Karpas-422 (cell line): ENCODE results near the gene SLC25A17. TPM values are rescaled to one million over a fixed set of nuclear protein-coding genes. Genes with fewer than 3 reads are reported as not detected.
"Not testable (repeated sequence)": the region's sequence is repeated elsewhere in the genome, so short reads cannot be mapped to it uniquely, and the experiment has no call there.

ENCODE experiments used
- DNase-seq: peaks from one replicate; pipeline ENCODE4 v3.0.0-alpha.2; 2015
- H2AFZ ChIP-seq: fragments of 200-600 bp; sonication (generic); 2 replicates; pipeline ENCODE4 v1.6.1; 2014; ENCODE audit warnings: antibody characterized with exemption, low read length, mixed read lengths
- H3K27ac ChIP-seq: fragments of 200-600 bp; sonication (generic); 2 replicates; pipeline ENCODE4 v1.5.1; 2014; ENCODE audit warnings: mild to moderate bottlenecking, low read length, moderate library complexity
- H3K27me3 ChIP-seq: fragments of 200-600 bp; sonication (generic); 2 replicates; pipeline ENCODE4 v1.6.1; 2014; ENCODE audit warnings: low read length, mixed read lengths
- H3K36me3 ChIP-seq: fragments of 200-600 bp; sonication (generic); 2 replicates; pipeline ENCODE4 v1.6.1; 2014; ENCODE audit warnings: low read length, mixed read lengths; ENCODE audit not compliant: insufficient read depth
- H3K4me1 ChIP-seq: fragments of 200-600 bp; sonication (generic); 2 replicates; pipeline ENCODE4 v1.6.1; 2014; ENCODE audit warnings: mild to moderate bottlenecking, low read length, mixed read lengths
- H3K4me2 ChIP-seq: fragments of 200-600 bp; sonication (generic); 2 replicates; pipeline ENCODE4 v1.6.1; 2014; ENCODE audit warnings: low read length, low read depth, mild to moderate bottlenecking; ENCODE audit not compliant: poor library complexity, severe bottlenecking
- H3K4me3 ChIP-seq: fragments of 200-600 bp; sonication (generic); 2 replicates; pipeline ENCODE4 v1.5.1; 2014; ENCODE audit warnings: mild to moderate bottlenecking, antibody characterized with exemption, low read length, mixed read lengths
- H3K79me2 ChIP-seq: fragments of 200-600 bp; sonication (generic); 2 replicates; pipeline ENCODE4 v1.6.1; 2014; ENCODE audit warnings: mild to moderate bottlenecking, low read length, mixed read lengths
- H3K9ac ChIP-seq: fragments of 200-600 bp; sonication (generic); 2 replicates; pipeline ENCODE4 v1.6.0; 2014; ENCODE audit warnings: low read length
- H3K9me2 ChIP-seq: fragments of 200-600 bp; sonication (generic), shearing (Covaris generic); replicated peaks from 2 replicates; pipeline ENCODE4 v1.6.0; 2014; ENCODE audit warnings: mild to moderate bottlenecking, low read length, moderate library complexity; ENCODE audit not compliant: insufficient read depth
- H3K9me3 ChIP-seq: fragments of 300-700, 200-600 bp; sonication (generic); 2 replicates; pipeline ENCODE4 v1.6.1; 2014; ENCODE audit warnings: low read length, mixed read lengths
- H4K20me1 ChIP-seq: fragments of 200-600 bp; sonication (generic); 2 replicates; pipeline ENCODE4 v1.6.1; 2014; ENCODE audit warnings: mild to moderate bottlenecking, antibody characterized with exemption, low read length, low read depth; ENCODE audit not compliant: insufficient read depth
- total RNA-seq: library from RNA; depleted of rRNA; stranded (reverse); fragments of >200 nt; shearing (Covaris generic); gene quantifications from 2 replicates; pipeline ENCODE4 v1.2.3, GENCODE V29; 2014; ENCODE audit warnings: low replicate concordance

The SLC25A17 gene
- total RNA-seq, 1 experiment from 2014 or later, result 41.8 TPM

- Histone ChIP-seq H3K79me2 (peaks cover 19% of the 10 kb centered on the region), H3K4me2 (no peak overlapping the region), H3K4me1 (no peaks in the 10 kb centered on the region), H3K9me2 (no peaks in the 10 kb centered on the region), H3K9me3 (no peaks in the 10 kb centered on the region), H2AFZ (no peak overlapping the region), H3K27ac (no peak overlapping the region), H3K27me3 (no peaks in the 10 kb centered on the region), H3K4me3 (no peak overlapping the region), H4K20me1 (no peaks in the 10 kb centered on the region), H3K36me3 (peaks cover 45% of the 10 kb centered on the region; the same call in 1 of the 2 replicates), H3K9ac (no peak overlapping the region)
- no peak for DNase-seq
Observed at GRCh38 chr22:40829131-40829530, 10.0 kb upstream of the SLC25A17 start.

GRCh38 chr22:40826984-40827741, 8.0 kb upstream of the SLC25A17 start:
- Histone ChIP-seq H2AFZ (no peak overlapping the region), H3K4me2 (no peak overlapping the region), H3K9me3 (no peaks in the 10 kb centered on the region), H3K27me3 (no peaks in the 10 kb centered on the region), H3K9me2 (no peaks in the 10 kb centered on the region), H3K4me3 (no peak overlapping the region), H3K79me2 (peaks cover 9% of the 10 kb centered on the region; the same call in 1 of the 2 replicates), H3K9ac (no peak overlapping the region), H3K4me1 (peaks cover 4% of the 10 kb centered on the region; the same call in 1 of the 2 replicates), H3K27ac (no peak overlapping the region), H4K20me1 (no peaks in the 10 kb centered on the region), H3K36me3 (peaks cover 33% of the 10 kb centered on the region; the same call in 1 of the 2 replicates)
- DNase-seq, result no peak

DNA sequence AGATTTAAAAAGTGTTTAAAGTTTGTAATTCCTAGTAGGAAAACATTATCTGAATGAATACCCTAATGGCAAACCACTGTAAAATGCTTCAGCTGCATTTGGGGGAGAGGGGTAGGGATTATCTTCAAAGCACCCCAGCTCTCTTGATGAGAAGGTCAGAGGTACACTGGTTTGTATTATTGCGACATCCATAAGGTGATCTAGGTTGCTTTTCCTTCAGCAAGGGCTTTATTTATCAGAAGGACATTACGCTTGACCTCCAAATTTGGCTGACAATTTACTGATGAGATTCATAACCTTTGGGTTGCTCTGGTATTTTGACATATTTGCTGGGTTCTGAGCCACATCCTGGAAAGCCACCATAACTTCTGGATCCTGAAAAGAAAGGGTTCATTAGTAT, 7.1 kb upstream of the SLC25A17 start:
- not testable (repeated sequence) for H3K27ac ChIP-seq, H3K27me3 ChIP-seq, H3K4me3 ChIP-seq, H3K9ac ChIP-seq, H3K4me2 ChIP-seq, DNase-seq, H4K20me1 ChIP-seq, H3K4me1 ChIP-seq, H2AFZ ChIP-seq, H3K9me3 ChIP-seq, H3K9me2 ChIP-seq, H3K79me2 ChIP-seq
- peaks cover 31% of the 10 kb centered on the region; the same call in 1 of the 2 replicates for H3K36me3 ChIP-seq

DNA sequence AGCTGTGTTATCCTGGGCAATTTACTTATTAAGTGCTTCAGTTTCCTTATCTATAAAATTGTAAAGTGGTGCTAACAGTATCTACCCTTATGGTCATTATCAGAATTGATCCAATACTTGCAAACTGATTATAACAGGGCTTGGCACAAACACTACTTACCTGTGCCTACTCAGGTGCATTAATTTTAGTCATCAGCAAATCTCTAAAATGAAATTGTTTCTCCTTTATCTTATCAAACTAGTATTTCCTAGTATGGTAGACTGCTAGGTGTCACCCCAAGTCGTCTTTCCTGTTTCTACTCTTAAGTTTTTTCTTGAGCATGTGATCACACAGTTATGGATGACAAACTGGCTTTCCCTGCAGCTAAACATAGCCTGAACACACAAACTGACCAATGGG, 4.3 kb upstream of the SLC25A17 start:
- no peak overlapping the region for H2AFZ ChIP-seq
- peaks cover 19% of the 10 kb centered on the region for H3K4me1 ChIP-seq
- H4K20me1 ChIP-seq, result no peaks in the 10 kb centered on the region
- no peaks in the 10 kb centered on the region for H3K27me3 ChIP-seq
- H3K9me2 ChIP-seq, result no peaks in the 10 kb centered on the region
- H3K4me2 ChIP-seq, result no peak overlapping the region
- peaks cover 7% of the 10 kb centered on the region for H3K79me2 ChIP-seq
- no peak overlapping the region for H3K9ac ChIP-seq
- no peak for DNase-seq
- no peak overlapping the region for H3K27ac ChIP-seq
- no peaks in the 10 kb centered on the region for H3K9me3 ChIP-seq
- no peak overlapping the region for H3K4me3 ChIP-seq
- H3K36me3 ChIP-seq, result peaks cover 14% of the 10 kb centered on the region; the same call in 1 of the 2 replicates

DNA sequence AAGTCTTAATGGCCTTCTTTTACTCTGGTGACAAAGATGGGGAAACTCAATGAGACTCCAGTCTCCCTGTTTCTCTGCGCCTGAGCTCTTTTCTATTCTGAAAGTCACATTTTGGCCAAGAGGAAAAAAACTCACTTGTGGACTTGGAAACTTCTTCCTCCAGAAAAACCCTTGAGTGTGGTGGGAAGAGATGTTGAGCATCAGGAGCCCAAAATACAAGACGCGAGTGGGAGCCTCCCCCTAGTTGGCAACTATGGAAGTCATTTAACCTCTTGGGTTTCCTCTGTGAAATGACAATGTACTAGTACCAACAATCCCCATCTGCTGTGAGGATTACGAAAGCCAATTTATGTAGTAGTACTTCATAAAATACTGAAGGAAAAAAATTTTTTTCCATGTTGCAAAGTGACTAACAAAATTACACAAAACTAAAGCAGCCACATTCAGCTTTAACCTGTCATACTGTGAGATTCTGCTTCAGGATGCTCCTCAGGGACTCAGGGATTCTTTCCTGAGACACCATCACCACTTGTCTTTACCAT, 524 bp upstream of the SLC25A17 start:
- DNase-seq, result peak; percentile 59
- no peaks in the 10 kb centered on the region for H3K9me2 ChIP-seq
- H3K4me1 ChIP-seq, result peaks cover 36% of the 10 kb centered on the region
- peaks cover 42% of the 10 kb centered on the region for H3K79me2 ChIP-seq
- peak overlapping the region; percentile 100 for H3K4me2 ChIP-seq
- H3K27ac ChIP-seq, result peak overlapping the region; percentile 59
- H4K20me1 ChIP-seq, result no peaks in the 10 kb centered on the region
- peak overlapping the region; percentile 99 for H3K9ac ChIP-seq
- H2AFZ ChIP-seq, result peak overlapping the region; percentile 95
- peaks cover 14% of the 10 kb centered on the region for H3K36me3 ChIP-seq
- H3K27me3 ChIP-seq, result no peaks in the 10 kb centered on the region
- H3K9me3 ChIP-seq, result no peaks in the 10 kb centered on the region
- H3K4me3 ChIP-seq, result peak overlapping the region; percentile 99

GRCh38 chr22:40818192-40818746, 877 bp downstream of the SLC25A17 start:
- no peak for DNase-seq
- peak overlapping the region; percentile 99 for H3K9ac ChIP-seq
- peaks cover 17% of the 10 kb centered on the region for H3K36me3 ChIP-seq
- H2AFZ ChIP-seq, result peak overlapping the region; percentile 91
- peaks cover 34% of the 10 kb centered on the region for H3K4me1 ChIP-seq
- no peaks in the 10 kb centered on the region for H3K9me2 ChIP-seq
- no peaks in the 10 kb centered on the region for H3K9me3 ChIP-seq
- peak overlapping the region; percentile 100 for H3K4me2 ChIP-seq
- peak overlapping the region; percentile 56 for H3K27ac ChIP-seq
- H4K20me1 ChIP-seq, result no peaks in the 10 kb centered on the region
- peak overlapping the region; percentile 99 for H3K4me3 ChIP-seq
- H3K27me3 ChIP-seq, result no peaks in the 10 kb centered on the region
- H3K79me2 ChIP-seq, result peaks cover 55% of the 10 kb centered on the region

GRCh38 chr22:40817737-40818136, 1.4 kb downstream of the SLC25A17 start:
- Histone ChIP-seq H3K4me1 (peaks cover 36% of the 10 kb centered on the region), H3K79me2 (peaks cover 60% of the 10 kb centered on the region), H3K9ac (peak overlapping the region; percentile 99), H3K27ac (peak overlapping the region; percentile 56), H3K27me3 (no peaks in the 10 kb centered on the region), H3K4me2 (peak overlapping the region; percentile 100), H2AFZ (no peak overlapping the region), H3K36me3 (peaks cover 17% of the 10 kb centered on the region), H4K20me1 (no peaks in the 10 kb centered on the region), H3K4me3 (peak overlapping the region; percentile 99), H3K9me3 (no peaks in the 10 kb centered on the region), H3K9me2 (no peaks in the 10 kb centered on the region)
- DNase-seq, result peak; percentile 65

DNA sequence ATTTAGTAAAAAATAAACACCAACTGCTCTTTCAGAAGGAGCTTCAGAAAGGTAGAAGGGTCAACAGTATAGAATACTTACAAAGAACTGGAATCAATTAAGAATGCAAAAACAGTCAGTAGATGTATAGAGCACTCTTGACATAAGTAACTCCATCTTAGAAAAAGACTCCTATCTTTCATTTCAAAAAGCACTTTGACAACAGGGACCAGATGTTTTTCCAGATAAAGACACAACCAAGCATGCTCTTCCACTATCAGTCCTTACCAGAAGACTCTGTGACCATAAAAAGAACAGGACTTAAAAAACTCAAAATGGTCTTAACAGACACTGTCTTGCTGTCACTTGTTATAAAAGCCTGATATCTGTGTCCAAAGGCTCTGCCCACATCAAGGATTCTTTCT, 5.2 kb downstream of the SLC25A17 start:
- H3K9me3 ChIP-seq, result no peaks in the 10 kb centered on the region
- no peak overlapping the region for H2AFZ ChIP-seq
- no peaks in the 10 kb centered on the region for H3K27me3 ChIP-seq
- H3K27ac ChIP-seq, result no peak overlapping the region
- no peak overlapping the region for H3K4me3 ChIP-seq
- no peaks in the 10 kb centered on the region for H4K20me1 ChIP-seq
- peaks cover 22% of the 10 kb centered on the region for H3K36me3 ChIP-seq
- H3K4me2 ChIP-seq, result no peak overlapping the region
- H3K9ac ChIP-seq, result no peak overlapping the region
- H3K9me2 ChIP-seq, result no peaks in the 10 kb centered on the region
- no peak for DNase-seq
- H3K79me2 ChIP-seq, result peaks cover 96% of the 10 kb centered on the region
- peaks cover 33% of the 10 kb centered on the region for H3K4me1 ChIP-seq
